Right kidney (tissue), 1 donor: ENCODE measurements around the gene SRSF6.
"Not testable (repeated sequence)": the region's sequence is repeated elsewhere in the genome, so short reads cannot be mapped to it uniquely, and the experiment has no call there.

ENCODE experiments used
- DNase-seq: peaks from one replicate; pipeline ENCODE4 v3.0.0-alpha.2; 2016

Gene SRSF6

DNA sequence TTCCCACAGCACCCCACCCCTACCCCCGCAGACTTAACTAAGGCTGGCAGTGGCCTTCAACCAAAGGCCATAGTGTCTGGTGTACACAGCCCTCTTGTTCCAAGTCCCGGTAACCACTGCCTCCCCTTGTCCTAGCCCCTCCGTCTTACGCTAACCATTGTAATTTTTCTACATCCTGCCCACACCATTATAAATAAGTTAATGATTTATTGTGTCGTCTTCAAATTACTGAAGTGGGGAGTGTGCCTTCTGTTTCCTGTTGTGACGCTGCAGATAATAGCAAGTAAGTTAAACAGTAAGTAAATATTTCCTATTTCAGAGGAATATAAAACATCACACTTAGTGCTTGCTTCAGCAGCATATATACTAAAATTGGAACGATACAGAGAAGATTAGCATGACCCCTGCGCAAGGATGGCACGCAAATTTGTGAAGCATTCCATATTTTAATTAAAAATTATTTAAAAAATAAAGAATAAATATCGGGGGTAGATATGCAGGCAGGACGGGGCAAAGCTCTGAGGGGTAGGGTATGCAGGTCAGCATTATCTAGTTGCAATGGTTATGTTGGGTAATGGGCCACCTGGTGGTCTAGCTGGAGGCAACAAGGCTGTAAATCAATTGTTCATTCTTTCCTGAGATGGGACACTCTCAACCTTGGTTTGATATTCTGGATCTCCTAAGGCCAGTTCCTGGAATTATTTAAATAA lies 15.1 kb downstream of the SRSF6 start:
- no peak for DNase-seq

DNA sequence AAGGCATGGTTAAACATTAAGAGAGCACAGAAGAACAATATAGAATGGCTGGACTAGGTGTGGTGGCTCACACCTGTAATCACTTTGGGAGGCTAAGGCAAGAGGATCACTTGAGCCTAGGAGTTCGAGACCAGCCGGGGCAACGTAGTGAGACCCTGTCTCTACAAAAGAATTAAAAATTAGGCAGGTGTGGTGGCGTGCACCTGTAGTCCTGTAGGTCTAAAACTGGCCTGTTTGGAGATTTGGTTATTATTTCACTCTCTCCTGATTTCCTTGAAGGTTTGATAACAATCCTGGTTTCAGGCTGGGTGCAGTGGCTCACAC lies 15.6 kb downstream of the SRSF6 start:
- no peak for DNase-seq

DNA sequence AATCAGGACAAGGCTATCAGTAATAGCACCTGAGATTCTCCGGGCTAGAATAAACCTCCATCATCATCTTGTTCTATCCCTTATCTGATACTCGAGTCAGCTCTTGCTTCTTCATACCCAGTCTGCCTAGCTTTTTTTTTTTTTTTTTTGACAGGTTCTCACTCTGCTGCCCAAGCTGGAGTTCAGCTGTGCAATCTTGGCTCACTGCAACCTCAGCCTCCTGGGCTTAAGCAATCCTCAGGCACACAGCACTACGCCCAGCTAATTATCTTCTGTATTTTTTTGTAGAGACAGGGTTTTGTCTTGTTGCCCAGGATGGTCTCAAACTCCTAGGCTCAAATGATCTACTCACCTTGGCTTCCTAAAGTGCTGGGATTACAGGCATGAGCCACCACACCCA lies 19.5 kb downstream of the SRSF6 start:
- no peak for DNase-seq

DNA sequence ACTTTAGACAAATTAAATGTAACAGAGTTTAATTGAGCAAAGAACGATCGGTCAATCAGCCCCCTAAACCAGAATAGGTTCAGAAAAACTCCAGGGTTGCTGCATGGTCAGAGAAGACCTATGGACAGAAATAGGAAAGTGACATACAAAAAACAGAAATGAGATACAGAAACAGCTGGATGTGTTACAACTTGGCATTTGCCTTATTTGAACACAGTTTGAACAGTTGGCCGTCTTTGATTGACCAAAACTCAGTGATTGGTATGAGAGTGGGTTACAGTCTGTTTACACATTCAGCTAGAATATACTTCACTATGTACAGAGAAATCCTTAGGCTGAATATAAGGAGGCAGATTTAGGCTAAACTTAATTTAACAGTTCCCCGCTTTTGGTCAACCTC lies 19.9 kb downstream of the SRSF6 start:
- no peak for DNase-seq

DNA sequence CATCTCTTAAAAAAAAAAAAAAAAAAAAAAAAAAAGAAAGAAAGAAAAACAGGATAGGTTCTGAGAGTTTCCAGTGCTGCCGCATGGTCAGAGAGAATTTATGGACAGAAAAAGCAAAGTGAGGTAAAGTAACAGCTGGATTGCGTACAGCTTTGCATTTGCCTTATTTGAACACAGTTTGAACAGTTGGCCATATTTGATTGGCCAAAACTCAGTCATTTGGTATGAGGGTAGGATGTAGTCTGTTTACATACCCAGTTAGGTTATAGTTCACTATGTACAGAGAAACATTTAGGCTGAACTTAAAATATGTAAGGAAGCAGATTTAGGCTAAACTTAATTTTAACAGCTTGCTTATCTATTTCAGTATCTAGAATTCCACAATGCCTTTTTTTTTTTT lies 32.3 kb downstream of the SRSF6 start:
- DNase-seq, result no peak

DNA sequence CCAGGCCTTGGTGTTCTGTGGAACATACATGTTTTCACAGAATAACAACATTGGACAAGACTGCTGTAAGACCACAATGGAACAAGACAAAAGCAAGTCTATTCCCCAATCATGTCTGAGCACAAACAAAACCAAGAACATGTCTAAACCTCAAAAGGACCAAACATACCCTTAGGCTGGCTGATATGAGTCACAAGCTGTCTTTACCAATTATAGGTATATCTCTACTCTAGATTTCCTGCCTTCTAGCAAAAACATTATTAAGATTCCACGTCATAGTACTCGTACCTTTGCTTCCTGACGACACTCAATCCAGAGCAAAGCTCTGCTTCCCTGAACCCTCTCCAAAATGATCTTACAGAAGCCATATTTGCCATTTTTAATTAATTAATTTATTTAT lies 34.4 kb downstream of the SRSF6 start:
- DNase-seq, result no peak

DNA sequence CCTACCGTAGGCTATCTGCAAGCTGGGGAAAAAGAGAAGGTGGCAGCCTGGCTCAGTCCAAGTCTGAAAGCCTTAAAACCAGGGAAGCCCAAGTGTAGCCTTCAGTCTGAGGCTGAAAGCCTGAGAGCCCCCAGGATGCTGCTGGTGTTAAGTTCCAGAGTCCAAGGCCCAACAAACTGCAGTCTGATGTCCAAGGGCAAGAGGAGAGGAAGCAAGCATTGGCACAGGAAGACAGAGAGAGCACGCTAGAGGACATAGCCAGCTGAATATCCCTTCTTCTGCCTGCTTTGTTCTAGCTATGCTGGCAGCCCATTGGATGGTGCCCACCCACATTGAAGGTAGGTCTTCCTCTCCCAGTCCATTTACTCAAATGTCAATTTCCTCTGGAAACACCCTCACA lies 37.7 kb downstream of the SRSF6 start:
- no peak for DNase-seq

DNA sequence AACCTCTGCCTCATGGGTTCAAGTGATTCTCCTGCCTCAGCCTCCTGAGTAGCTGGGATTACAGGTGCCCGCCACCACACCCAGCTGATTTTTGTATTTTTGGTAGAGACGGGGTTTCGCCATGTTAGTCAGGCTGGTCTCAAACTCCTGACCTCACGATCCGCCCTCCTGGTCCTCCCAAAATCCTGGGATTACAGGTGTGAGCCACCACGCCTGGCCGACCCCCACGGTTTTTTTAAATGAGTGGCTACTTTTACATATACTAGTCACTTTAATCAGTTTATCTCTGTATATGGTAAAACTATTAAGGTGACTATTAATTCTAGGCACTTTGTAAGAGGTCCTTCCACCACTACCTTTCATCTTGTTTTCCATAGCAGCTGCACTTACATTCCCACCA lies 44.3 kb downstream of the SRSF6 start:
- DNase-seq, result not testable (repeated sequence)

DNA sequence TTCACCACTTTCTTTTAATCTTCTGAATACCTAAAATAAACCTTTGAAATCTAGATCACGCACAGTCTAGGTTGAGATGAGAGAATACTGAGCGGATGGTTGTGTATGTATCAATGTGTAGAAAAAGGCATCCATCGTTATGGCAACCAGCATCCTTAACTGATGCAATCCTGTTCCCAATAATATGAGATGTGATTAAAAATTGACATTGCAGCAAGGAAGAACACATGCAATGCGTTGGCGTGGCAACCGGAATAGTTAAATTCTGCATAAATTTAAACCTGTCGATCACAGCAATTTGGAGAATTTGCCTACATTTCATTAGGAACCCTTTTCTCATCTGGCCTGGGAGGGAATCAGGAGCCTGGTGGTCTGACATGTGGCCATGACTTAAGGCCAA lies 48.5 kb downstream of the SRSF6 start:
- DNase-seq, result no peak

DNA sequence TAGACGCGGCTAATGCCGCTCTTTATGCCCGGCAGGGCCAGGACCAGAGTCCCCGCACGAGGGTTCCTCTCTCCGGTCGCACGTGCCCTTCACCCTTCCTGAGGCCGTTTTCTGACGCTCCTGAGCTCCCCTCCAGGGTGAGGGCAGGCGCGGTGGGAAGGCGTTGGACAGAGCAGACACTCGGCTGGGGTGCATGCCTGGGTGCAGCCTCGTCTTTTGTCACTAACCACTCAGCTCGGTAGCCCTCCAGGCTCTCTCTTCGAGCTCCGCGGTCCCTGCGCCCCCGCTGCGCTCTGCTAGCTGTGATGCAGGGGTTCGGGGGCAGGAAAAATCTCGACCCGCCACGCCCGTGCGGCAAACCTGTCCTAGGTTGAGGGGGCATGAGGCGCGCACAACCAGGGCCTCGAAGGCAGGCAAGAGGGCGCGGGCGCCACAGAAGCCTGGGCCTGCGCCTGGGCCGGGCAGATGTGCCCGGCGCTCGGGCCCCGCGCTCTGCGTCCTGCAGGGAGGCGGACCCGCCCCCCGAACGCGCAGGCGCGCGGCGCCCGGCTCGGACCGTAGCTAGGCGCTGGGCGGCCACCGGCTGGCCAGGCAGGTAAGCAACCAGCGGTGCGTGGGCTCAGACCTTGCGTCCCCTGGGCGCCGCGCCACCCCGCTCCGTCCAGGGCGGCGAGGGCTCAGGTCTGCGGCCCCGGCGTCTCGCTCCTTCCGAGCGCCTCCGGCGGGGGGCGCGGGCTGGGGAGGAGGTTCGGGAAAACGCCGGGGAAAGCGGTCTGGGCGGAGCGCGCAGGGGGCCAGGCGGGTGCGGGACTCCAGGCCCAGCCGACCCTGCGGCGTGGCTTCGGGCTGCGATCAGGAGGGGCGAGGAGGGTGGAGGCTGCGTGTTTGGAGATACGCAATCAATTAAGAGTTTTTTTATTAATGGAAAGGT lies 49.7 kb downstream of the SRSF6 start, which contains the start of gene L3MBTL1:
TSS of gene L3MBTL1 (plus strand) at position 548 of the 931 bp plus-strand sequence. CDS start 5,807 bp downstream, outside the sequence.
- peak; percentile 84 for DNase-seq

DNA sequence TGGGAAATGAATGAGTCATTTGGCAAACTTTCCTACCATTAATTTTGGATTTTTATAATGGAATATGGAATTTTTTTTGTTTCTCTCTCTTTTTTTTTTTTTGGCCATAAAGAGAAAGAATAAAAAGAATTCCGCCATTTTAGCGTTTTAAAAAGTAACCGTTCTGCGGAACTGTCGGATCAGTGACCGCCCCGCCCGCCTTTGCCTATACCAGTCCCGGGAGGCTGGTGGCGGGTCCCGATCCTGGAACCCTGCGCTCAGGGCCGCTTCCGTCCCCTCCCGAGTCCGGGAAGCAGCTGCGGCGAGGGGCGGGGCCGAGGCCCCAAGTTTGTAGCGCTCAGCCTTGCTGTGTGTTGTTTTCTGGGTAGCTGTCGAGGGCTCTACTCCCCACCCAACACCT lies 50.4 kb downstream of the SRSF6 start:
- peak; percentile 32 for DNase-seq

DNA sequence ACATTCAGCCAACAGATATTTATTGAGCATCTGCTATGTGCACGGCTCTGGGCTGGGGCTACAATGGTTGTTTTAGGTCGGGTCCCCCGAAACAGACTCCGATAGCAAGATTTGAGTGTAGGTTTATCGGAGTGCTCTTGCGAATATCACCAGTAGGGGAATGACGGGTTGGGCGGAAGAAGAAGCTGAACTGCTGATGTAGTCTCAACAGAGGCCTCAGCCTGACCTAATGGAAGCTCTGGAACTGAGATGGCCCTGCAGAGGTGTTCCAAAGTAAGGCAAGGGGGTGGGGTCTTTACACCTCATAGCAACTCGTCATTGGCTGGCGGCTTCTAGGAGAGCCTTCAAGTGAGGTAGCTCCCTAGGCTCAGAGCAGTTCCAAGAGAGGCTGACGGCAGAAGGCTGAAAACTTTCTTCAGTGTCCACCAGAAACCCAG lies 50.9 kb downstream of the SRSF6 start:
- no peak for DNase-seq

DNA sequence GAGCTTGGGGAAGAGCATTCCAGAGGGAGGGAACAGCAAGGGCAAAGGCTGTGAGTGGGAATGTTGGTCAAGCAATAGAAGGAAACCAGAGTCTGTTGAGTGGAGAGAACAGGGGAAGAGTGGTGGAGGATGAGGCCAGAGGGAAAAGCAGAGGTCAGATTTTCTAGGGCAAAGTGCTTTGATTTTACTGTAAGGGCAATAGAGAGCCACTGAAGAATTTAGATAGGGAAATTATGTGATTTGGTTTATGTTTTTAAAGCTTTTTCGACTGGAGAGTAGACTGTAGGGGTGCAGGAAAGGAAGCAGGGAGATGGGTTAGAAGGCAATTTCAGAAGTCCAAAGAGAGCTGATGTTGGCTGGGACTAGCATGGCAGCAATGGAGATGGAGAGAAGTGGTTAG lies 54.2 kb downstream of the SRSF6 start:
- DNase-seq, result no peak

DNA sequence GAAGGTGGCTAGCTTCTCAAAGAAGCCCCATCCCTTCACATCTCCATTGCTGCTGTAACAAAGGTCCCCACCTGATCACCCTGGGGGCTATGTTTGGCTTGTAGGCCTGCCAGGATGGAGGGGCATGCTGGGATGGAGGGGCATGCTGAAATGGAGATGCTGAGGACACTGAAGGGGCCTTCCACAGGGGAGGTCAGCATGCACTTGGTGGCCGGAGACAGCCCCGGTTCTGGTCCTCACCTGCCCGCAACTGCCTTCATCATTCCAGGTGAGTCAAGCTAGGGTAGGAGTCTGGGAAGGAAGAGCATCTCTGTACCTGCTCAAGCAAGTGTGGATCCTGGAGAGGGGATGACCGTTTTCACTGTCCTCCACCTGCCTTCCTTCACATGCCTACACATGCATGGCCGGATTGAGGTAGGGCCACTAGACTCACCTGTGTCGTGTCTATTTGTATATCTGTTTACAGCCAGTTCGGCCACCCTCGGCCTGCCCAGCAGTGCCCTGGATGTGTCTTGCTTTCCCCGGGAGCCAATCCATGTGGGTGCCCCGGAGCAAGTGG lies 55.8 kb downstream of the SRSF6 start:
- DNase-seq, result no peak
